Right ventricle myocardium superior (tissue), 1 donor: ENCODE results near the gene TDRD15. TPM values are rescaled to one million over a fixed set of nuclear protein-coding genes. Genes with fewer than 3 reads are reported as not detected.

Experiments
- total RNA-seq: library from RNA; stranded (reverse); fragmentation: NEBNext Ultra II Directional; extraction: Animal tissue kit (Norgen Biotek cat#: 25700); gene quantifications from one replicate; pipeline ENCODE4 v1.2.1, GENCODE V29; 2021
- donor health status: DM: no; HTN: yes; CAD: no; lungs with severe emphysema.

TDRD15 gene
- total RNA-seq, 1 donor from 2014 or later: not detected

Other genes starting within 250 kb of the TDRD15 start
- gene APOB, start 79.9 kb upstream of the TDRD15 start, total RNA-seq: 8.5 TPM